ENCODE measurements around the gene RPP25. TPM values are rescaled to one million over a fixed set of nuclear protein-coding genes. Genes with fewer than 3 reads are reported as not detected.

The RPP25 gene
- total and polyA plus RNA-seq, 2 of the 13 experiments (the other 11 are each of a cell fraction or from before 2014, with no cell fraction given): 0.05 to 0.11 TPM

DNA sequence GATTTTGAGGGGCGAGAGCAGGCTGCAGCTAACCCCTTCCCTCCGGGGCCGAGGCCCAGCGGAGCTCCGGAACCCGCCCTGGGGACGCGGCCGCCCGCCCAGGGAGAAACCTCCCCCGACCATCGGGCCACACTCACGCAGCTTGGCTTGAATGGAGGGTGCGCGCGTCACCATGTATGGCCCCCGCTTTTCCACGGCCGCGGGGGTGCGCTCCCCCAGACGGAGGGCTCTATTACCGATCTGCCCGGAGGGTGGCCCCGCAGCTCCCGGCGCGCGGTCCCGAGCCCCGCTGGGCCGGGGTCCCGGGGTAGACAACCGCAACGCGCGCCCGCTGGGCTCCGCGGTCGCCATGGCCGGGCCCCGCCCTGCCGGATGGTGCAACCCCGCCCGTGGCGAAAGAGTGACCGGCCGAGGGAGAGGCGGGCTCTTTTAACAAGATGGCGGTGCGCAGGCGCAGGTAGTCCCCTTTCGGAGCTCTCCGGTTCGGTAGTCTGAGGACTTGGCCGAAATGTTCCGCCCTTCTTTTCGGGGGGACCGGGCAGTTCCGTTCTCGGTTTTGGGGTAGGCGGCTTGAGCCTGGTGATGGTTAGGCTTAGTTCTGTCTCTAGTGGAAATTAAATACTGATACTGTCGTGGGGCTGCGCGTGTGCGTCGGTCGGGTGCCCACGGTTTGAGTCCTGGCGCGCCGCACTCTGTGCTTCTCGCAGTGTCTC lies 50.0 kb downstream of the RPP25 start, which contains the start of gene FAM219B (continued):
- TF ChIP-seq, protein P1, sequence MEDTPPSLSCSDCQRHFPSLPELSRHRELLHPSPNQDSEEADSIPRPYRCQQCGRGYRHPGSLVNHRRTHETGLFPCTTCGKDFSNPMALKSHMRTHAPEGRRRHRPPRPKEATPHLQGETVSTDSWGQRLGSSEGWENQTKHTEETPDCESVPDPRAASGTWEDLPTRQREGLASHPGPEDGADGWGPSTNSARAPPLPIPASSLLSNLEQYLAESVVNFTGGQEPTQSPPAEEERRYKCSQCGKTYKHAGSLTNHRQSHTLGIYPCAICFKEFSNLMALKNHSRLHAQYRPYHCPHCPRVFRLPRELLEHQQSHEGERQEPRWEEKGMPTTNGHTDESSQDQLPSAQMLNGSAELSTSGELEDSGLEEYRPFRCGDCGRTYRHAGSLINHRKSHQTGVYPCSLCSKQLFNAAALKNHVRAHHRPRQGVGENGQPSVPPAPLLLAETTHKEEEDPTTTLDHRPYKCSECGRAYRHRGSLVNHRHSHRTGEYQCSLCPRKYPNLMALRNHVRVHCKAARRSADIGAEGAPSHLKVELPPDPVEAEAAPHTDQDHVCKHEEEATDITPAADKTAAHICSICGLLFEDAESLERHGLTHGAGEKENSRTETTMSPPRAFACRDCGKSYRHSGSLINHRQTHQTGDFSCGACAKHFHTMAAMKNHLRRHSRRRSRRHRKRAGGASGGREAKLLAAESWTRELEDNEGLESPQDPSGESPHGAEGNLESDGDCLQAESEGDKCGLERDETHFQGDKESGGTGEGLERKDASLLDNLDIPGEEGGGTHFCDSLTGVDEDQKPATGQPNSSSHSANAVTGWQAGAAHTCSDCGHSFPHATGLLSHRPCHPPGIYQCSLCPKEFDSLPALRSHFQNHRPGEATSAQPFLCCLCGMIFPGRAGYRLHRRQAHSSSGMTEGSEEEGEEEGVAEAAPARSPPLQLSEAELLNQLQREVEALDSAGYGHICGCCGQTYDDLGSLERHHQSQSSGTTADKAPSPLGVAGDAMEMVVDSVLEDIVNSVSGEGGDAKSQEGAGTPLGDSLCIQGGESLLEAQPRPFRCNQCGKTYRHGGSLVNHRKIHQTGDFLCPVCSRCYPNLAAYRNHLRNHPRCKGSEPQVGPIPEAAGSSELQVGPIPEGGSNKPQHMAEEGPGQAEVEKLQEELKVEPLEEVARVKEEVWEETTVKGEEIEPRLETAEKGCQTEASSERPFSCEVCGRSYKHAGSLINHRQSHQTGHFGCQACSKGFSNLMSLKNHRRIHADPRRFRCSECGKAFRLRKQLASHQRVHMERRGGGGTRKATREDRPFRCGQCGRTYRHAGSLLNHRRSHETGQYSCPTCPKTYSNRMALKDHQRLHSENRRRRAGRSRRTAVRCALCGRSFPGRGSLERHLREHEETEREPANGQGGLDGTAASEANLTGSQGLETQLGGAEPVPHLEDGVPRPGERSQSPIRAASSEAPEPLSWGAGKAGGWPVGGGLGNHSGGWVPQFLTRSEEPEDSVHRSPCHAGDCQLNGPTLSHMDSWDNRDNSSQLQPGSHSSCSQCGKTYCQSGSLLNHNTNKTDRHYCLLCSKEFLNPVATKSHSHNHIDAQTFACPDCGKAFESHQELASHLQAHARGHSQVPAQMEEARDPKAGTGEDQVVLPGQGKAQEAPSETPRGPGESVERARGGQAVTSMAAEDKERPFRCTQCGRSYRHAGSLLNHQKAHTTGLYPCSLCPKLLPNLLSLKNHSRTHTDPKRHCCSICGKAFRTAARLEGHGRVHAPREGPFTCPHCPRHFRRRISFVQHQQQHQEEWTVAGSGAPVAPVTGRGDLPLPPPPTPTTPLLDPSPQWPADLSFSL (CRISPR knock-in tag; IDR thresholded peaks at IDR 0.05): no peak
- no peak for TF ChIP-seq NFE2L1 (CRISPR knock-in tag; IDR thresholded peaks at IDR 0.05; ENCODE audit: borderline replicate concordance)
- TF ChIP-seq, protein P2, sequence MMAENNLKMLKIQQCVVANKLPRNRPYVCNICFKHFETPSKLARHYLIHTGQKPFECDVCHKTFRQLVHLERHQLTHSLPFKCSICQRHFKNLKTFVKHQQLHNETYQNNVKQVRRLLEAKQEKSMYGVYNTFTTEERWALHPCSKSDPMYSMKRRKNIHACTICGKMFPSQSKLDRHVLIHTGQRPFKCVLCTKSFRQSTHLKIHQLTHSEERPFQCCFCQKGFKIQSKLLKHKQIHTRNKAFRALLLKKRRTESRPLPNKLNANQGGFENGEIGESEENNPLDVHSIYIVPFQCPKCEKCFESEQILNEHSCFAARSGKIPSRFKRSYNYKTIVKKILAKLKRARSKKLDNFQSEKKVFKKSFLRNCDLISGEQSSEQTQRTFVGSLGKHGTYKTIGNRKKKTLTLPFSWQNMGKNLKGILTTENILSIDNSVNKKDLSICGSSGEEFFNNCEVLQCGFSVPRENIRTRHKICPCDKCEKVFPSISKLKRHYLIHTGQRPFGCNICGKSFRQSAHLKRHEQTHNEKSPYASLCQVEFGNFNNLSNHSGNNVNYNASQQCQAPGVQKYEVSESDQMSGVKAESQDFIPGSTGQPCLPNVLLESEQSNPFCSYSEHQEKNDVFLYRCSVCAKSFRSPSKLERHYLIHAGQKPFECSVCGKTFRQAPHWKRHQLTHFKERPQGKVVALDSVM (CRISPR knock-in tag; IDR thresholded peaks at IDR 0.05): no peak
- TF ChIP-seq, protein P3, sequence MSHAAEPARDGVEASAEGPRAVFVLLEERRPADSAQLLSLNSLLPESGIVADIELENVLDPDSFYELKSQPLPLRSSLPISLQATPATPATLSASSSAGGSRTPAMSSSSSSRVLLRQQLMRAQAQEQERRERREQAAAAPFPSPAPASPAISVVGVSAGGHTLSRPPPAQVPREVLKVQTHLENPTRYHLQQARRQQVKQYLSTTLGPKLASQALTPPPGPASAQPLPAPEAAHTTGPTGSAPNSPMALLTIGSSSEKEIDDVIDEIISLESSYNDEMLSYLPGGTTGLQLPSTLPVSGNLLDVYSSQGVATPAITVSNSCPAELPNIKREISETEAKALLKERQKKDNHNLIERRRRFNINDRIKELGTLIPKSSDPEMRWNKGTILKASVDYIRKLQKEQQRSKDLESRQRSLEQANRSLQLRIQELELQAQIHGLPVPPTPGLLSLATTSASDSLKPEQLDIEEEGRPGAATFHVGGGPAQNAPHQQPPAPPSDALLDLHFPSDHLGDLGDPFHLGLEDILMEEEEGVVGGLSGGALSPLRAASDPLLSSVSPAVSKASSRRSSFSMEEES (CRISPR knock-in tag; IDR thresholded peaks at IDR 0.05): no peak
- TF ChIP-seq HOXA3 (CRISPR knock-in tag; IDR thresholded peaks at IDR 0.05): peak; percentile 76
- TF ChIP-seq, protein P4, sequence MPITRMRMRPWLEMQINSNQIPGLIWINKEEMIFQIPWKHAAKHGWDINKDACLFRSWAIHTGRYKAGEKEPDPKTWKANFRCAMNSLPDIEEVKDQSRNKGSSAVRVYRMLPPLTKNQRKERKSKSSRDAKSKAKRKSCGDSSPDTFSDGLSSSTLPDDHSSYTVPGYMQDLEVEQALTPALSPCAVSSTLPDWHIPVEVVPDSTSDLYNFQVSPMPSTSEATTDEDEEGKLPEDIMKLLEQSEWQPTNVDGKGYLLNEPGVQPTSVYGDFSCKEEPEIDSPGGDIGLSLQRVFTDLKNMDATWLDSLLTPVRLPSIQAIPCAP (CRISPR knock-in tag; IDR thresholded peaks at IDR 0.05; ENCODE audit: low read depth): no peak
- TF ChIP-seq ELF3 (CRISPR knock-in tag; IDR thresholded peaks at IDR 0.05): peak; percentile 30
- no peak for TF ChIP-seq TMF1 (CRISPR knock-in tag; IDR thresholded peaks at IDR 0.05; ENCODE audit: low read depth)
- no peak for TF ChIP-seq ZNF557 (CRISPR knock-in tag; IDR thresholded peaks at IDR 0.05)
- no peak for TF ChIP-seq NCOR1 (IDR thresholded peaks at IDR 0.05; ENCODE audit: borderline replicate concordance, low read length)
- TF ChIP-seq BATF2 (CRISPR knock-in tag; IDR thresholded peaks at IDR 0.05): no peak; the same call in 1 of the 2 replicates
- TF ChIP-seq RXRB (CRISPR knock-in tag; IDR thresholded peaks at IDR 0.05; ENCODE audit: borderline replicate concordance): no peak
- no peak for TF ChIP-seq ZNF713 (CRISPR knock-in tag; IDR thresholded peaks at IDR 0.05)
- TF ChIP-seq ZNF773 (CRISPR knock-in tag; IDR thresholded peaks at IDR 0.05; ENCODE audit: borderline replicate concordance): no peak
- 0 out of 2 replicates have a peak, but pooled peaks have one; percentile 43 for TF ChIP-seq RFXAP (CRISPR knock-in tag; IDR thresholded peaks at IDR 0.05; ENCODE audit: borderline replicate concordance)
- no peak for TF ChIP-seq FOXP1 (IDR thresholded peaks at IDR 0.05)
- 0 out of 2 replicates have a peak, but pooled peaks have one; percentile 6 for TF ChIP-seq FOXP1 (CRISPR knock-in tag; IDR thresholded peaks at IDR 0.05)
- TF ChIP-seq SOX5 (CRISPR knock-in tag; IDR thresholded peaks at IDR 0.05; ENCODE audit: borderline replicate concordance): no peak

Data from HepG2 (cell line).